Activated T-cell treated with anti-CD3 and anti-CD28 coated beads for 24 hours (primary cell): ENCODE results near the gene LYZL1.
"Not testable (repeated sequence)": the region's sequence is repeated elsewhere in the genome, so short reads cannot be mapped to it uniquely, and the experiment has no call there.

Experiments used
- DNase-seq: peaks from one replicate; pipeline ENCODE4 v3.0.0-alpha.2; 2020; ENCODE audit warnings: low read depth

The LYZL1 gene

DNA sequence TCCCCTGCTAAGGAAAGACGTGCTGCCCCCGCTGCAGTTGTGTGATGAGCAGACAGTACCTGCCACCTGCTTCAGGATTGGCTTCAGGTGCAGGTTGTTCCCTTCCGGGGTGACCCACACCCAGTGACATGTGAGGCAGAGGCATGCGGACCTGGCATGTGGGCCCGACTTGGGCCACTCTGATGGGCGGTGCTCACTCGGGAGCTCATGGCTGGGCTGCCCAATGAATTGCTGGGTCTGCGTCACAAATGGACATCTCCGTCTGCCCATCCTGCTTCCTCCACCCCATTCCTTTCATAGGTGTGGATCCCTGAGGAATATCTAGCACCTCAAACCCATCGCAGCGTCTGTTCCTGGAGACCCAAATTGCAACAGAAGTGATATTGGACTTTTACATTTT is 19.3 kb downstream of the LYZL1 start:
- not testable (repeated sequence) for DNase-seq

DNA sequence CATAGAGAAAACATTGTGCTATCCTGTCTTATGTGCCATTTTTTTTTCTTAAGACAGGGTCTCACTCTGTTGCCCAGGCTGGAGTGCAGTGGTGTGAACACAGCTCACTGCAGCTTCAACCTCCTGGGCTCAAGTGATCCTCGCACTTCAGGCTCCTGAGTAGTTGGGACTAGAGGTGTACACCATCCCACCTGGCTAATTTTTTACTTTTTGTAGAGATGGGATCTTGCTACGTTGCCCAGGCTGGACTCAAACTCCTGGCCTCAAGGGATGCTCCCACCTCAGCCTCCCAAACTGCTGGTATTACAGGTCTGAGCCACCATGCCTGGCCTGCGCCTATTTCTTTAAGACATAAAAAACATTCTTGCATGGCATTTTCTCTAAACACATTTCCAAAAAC is 20.6 kb downstream of the LYZL1 start:
- no peak for DNase-seq

DNA sequence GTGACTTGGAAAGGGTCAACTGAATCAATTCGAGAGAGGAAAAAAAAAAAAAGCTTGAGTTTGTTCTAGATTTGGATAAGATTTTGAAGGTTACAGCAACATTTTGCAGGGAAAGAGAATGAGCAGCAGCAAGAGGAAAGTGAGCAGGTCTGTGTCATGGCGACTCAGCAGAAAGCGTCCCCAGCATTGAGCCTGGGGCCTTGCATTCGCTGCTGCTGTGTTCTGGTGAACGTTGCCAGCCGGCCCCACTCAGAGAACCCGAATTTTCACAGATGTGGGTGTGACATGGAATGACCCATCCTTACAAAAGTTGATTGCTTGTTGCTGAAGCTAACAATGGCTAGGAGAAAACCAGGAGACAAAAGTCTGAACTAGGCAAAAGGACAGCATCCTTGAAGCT is 21.6 kb downstream of the LYZL1 start:
- not testable (repeated sequence) for DNase-seq

DNA sequence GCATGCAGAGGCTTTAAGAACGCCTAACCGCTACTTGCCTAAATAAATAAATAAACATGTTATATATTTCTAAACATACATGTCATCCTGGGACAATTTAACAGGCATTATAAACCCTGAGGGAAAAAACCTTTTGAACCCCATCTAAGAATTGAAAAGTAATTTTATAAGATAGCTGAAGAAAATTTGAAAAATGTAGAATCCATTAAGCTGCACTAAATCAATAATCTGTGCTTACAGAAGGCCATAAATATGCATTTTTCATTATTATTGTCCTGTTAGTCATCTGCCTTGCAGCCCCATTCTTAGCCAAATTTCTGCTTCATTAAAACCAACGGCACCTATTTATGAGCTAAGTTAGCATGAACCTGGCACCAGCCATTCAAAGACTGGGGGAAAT is 24.2 kb downstream of the LYZL1 start:
- DNase-seq, result no peak

DNA sequence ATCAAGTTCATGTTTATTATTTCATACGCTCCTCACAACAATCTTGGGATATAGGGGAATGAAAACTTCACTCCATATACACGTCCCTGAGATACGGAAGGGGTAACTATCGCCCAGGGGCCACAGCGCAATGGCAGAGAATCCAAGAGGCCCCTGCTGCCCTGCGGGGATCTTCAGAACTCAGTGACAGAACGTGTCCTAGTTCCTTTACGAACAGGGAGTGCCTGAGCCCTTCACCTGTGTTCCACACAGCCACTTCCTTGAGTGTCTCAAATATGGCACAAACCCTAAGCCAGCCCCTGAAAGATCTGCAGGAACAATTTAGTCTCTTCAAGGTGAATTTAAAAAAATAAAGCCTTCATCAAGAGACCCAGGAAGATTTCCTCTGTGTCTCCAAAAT is 25.9 kb downstream of the LYZL1 start:
- DNase-seq, result no peak

DNA sequence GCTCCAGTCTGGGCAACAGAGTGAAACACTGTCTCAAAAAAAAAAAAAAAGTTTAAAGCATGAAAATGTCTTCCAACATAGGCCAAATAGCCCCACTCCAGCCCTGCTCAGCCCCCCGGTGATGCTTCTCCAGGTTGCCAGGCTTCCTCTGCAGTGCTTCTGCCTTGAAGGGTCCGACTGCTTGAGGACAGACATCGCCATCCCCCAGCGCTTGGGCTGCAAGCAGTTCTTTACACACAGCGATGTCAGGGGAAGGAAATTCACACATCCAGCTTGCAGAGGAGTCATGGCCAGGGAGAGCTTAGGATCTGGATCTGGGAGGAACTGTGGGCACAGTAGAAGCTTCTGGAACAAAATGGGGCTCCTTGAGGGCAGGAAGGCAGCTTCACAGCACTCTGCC is 26.9 kb downstream of the LYZL1 start:
- DNase-seq, result no peak

DNA sequence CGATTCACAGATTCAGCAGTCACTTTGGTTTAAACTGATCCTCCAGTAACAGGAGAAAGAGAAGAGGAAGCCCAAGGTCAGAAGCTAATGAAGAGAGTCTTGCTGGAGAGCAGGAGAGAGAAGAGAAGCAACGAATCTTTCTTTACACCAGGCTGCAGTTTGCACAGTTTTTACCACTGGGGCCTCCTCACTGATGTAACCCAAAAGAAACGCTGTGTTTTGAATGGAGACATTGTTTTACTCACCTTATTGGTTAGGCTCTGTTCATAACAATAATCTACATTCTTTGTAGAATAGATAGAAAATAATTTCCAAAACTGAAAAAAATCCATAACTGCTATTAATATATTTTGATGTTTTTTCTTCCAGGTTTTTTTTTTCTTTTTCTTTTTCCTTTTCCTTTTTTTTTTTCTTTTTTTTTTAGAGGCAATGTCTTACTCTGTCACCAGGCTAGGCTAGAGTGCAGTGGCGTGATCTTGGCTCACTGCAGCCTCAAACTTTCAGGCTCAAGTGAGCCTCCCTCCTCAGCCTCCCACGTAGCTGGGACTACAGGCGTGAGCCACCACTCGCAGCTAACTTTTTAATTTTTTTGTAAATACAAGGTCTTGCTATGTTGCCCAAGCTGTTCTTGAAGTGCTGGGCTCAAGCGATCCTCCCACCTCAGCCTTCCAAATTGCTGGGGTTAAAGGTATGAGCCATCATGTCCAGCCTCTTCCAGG is 27.6 kb downstream of the LYZL1 start:
- DNase-seq, result no peak

DNA sequence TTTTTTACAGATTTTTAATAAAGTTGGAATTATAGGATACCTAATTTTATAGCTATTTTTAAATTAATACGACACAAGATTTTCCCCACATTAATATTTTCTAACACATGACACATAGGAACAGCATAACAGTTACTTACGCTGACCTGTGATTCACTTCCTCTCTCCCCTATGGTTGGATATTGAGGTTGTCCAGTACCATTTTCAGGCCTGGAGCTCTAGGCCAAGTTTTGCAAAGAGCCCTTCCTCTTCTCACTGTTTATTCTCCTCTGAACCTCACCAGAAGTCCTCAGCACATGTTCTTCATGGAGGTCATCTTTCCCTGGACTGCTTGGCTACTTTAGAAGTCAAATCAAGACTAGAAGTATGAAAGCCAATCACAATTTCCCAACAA is 28.2 kb downstream of the LYZL1 start:
- DNase-seq, result no peak

DNA sequence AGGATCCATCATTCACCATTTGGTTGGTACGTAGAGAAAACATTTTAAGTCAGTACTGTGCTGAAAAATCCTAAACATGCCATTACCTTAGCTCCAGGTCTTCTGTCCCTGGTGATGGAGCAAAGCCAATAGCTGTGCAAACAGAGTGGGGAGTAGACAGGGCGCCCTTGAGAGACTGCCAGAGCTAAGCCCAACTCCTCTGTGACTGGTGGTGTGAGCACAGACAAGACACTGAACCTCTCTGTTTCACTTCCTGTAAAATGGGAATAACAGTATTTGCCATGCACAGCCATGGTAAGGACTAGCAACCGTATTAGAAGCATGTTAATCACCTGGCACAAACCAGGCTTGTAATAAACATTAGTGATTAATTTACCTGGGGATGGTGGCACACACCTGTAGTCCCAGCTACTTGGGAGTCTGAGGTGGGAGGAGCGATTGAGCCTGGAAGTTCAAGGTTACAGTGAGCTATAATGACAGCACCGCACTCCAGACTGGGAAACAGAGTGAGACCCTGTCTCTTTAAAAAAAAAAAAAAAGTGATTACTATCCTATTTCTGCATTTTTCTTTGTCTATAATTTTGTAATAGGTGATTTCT is 28.7 kb downstream of the LYZL1 start:
- no peak for DNase-seq

DNA sequence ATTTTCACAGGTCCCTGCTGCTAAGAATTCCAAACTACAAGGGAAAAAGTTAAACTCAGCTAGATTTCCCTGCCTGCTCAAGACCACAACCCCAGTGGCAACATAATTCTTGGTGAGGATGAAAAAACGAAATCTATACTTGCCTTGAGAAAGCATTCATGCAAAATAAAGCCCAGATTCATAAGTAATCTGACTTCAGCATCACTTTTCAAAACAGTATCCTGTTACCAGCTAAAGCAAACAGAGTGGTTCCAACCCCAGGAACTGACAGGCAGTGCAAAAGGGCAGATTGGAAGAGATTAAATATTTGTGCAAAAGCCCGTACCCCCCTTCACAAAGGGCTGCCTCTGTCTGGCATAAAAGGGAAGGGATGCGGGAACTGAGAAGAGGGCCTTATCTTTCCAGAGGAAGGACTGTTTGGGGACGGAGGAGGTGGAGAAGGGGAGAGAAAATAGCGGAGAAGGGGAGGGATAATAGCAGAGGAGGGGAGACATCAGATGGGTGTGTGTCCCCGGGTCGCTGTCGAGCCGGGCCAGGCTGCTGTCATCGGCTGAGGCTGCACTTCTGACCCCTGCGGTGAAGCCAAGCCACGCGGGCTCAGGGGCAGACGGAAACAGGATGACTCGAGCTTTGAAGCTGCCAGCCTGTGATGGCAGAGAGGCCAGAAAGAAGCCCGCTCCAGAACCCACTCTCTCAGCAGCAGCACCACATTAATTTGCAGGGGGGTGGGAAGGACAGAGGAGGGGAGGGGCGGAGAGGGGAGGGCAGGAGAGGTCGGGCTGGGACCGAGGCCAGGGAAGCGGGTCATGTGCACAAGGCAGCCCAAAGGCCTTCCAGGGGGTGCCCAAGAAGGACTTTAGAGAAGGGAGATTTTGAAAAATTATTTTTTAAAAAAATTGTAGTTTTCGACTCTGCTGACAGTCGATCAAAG is 29.5 kb downstream of the LYZL1 start:
- not testable (repeated sequence) for DNase-seq

DNA sequence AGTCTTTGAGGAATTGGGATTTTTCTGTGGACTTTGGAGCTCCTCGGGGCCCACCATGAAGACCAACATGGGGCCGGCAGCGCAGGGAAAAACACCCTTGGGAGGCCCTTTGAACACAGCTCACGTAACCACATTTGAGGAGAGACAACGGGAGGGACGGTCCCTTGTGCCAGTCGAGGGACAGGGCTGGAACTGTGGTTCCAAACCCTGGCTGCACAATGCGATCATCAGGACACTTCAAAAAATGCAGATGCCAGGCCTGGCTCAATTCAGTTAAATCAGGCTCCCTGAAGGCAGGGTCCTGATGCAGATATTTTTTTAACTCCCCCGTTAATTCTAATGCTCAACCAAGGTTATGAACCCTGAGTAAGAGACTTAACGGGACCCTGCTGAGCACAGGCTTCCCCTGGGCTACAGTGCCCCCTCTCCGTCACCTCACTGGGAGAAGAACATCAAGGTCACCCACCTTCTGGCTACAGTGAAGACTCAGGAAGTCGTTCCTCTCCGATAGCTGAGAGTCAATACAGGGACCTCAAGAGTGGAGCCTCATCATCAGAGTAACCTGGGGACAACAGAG is 30.4 kb downstream of the LYZL1 start:
- DNase-seq, result no peak

DNA sequence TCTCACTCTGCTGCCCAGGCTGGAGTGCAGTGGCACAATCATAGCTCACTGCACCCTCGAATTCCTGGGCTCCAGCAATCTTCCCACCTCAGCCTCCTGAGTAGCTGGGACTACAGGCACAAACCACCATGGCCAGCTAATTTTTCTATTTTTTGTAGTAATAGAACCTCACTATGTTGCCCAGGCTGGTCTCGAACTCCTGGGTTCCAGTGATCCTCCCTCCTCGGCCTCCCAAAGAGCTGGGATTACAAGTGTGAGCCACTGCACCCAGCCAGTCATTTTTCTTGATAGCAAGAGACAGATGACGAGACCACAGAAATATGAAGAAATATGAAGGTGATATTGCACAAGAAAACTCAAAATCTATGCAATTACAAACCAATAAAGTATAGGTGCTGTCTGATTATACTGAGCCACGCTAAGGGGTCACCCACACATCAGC is 31.8 kb downstream of the LYZL1 start:
- not testable (repeated sequence) for DNase-seq

DNA sequence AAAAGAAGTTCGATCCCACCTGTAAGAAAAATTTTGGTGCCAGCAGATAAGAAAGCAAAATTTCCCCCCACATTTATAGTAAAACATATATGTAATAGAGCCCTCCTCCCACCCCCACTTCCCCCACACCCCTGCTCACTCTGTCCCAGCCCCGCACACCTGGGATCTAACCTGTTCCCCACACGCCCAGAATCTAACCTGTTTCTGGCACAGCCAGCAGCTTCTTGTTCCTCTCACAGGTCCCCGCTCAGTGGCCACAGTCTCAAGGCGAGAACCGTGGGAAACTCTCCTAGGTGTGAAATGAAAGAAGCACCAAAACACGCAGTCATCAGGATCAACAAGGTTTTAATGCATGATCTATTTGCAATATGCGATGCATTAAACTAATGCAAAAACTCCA is 32.8 kb downstream of the LYZL1 start:
- DNase-seq, result no peak

DNA sequence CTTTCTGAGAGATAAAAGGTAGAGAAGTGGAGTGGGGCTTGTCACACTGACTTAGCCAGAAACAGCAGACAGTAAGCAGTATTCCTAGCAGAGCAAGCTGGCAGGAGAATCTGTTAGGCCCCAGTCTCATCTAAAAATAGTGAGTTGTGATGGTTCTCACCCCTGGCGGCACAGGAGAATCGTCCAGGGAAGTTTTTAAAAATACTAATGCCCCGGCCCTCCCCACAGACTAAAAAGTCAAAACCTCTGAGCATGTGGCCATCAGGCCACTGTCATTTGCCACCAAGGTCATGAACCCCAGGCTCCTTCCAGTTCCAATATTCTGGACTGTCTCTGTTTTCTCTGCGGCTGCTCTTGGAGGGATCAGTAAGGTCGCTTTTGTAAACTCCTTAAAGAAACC is 34.0 kb downstream of the LYZL1 start:
- no peak for DNase-seq

DNA sequence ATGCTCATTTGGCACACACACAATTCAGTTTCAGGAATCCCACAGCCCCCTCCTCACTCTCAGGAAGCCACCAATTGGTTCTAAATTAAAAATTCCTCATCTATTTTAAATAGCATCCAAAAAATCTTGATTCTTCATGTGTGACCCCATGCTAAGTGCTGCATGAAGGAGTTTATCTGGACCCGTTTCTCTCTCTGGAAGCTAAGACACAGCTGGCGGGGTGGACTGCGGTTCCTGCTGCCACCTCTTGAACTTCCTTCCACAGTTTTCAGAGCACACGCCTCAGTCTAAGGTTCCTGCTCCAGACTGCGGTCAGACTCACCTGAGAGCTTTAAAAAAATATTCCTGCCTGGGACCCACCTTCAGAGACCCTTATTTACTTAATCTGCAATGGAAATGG is 34.5 kb downstream of the LYZL1 start:
- DNase-seq, result no peak

DNA sequence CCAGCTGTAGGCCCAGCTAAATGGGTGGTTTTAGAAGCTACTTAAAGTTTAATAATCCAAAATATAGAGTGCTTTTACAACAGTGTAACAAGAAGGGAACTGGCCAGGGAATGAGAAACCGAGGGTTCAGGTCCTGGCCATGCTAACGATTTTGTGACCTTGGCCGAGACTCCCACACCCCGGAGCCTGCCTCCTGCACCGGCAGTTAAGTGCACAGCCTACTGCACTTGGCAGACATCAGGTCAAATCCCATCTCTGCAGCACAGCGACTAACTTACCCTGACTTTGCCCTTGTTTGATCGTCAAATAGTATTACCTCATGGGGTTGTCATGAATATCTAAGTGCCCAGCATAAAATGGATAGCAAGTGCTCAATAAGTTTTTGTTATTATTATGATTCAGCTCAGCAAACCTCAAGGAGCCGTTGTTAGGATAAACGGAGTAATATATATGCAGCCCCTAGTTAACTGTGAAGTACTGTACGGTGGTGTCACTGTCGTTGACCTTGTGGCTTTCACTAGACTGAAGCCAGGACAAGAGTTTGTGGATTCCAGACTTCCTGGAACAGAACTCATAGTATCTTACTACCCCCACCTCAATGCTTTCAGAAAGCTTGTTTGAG is 35.5 kb downstream of the LYZL1 start:
- no peak for DNase-seq

DNA sequence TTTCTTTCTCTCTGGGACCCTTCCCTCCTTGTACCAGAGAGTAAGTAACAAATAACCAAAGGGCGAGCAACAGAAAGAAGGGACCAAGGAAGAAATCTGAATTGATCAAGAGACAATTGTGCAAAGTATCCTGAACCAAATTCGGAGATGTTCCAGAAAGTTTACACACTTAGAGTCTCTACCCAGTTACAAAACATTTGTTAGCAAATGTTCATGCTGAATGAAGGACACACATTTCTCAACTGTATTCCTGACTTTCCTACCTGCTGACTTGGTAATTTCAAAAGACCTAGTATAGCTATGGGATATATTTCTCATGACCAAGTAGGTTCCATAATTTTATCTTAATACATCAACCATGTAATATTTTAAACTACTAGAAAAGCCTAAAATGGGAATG is 37.4 kb downstream of the LYZL1 start:
- DNase-seq, result no peak

DNA sequence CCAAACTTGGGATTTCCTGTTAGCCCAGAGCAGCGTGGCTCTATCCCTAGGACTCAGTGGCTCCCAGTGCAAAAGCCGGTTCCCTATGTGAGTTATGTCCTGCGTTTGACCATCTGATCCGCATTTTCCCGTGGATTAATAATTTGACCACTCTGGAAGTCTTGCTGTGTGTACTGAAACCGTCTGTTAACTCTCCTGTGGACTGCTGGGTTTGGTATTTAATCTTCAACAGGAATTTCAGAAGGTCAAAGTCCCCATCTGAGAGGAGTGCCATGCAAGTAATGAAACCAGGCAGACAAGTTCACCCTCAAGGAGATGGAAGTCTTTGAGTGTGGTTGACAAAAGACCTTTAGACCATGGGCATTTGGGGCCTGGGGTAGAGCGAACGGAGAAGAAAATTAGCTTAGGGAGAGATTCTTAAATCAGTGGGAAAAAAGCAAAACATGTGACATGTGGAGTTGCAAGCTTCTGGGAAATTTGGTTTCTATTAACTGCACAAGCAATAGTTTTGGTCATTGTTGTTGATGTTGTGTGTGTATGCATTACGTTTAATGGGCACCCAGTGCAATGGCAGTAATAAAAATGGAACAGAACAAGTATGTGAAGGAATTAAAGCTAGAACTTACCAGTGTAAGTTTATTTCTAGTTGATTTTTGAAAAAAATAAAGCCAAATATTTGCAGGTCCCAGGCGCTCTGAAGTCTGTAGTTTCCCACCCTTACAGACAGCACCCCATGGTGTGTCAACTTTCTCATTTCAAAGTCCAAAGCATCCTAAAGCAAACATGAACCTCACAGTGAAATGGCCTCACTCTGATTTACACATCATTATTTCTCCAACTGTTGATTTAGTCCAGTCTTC is 38.2 kb downstream of the LYZL1 start:
- no peak for DNase-seq

DNA sequence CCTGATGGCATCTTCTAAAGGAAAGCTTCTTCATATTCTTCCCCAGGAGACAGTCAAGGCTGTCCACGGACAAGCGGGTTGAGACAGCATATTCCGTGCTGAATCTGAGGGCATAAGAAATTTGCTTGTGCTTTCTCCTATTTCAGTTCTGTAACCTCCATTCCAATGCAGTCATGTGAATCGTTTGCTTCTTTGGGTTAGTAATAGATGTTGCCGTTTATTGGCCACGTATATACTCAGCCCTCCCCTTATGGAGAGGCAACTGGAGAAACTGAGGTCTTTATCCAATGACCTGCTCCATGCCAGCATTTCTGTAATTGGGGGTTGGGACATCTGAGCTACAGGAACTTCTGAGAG is 38.9 kb downstream of the LYZL1 start:
- DNase-seq, result no peak

DNA sequence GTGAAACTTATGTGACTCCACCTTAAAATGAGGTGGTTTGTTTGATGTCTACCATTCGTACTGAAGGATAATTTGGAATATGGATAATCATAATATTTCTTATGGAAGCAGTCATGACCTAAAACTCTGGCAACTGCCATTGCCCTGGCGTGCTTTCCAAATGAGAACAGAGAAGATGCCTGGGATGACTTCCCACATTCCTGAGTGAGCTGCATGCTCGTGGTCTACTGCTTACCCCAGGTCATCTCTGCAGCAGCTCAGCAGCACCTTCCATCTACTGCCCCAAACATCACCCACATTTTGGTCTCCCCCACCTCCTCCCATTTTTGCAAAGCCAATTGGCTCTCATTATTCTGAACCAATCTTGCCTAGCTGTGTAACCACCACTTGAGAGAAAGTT is 40.1 kb downstream of the LYZL1 start:
- no peak for DNase-seq

DNA sequence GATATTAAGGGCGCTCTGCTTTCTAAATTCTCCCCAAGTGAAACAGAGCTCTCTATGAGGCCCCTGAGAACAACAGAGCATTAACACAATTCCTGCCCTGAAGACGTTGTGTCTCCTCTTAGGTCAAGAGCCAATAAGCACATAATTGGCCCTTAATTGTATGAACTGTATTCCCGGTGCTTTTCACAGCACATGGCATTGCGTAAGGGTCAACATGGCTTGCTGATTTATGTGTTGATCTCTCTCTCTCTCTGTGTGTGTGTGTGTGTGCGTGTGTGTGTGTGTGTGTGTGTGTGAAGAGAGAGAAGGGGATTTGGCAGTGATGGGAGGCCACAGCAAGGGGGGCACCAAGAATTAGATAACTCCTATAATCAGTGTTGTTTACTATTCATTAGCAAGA is 40.5 kb downstream of the LYZL1 start:
- no peak for DNase-seq
